Effector memory CD8-positive, alpha-beta T cell (primary cell): ENCODE measurements around the gene PKHD1.
"Not testable (repeated sequence)": the region's sequence is repeated elsewhere in the genome, so short reads cannot be mapped to it uniquely, and the experiment has no call there.

ENCODE experiments used
- ATAC-seq: fragments of 150-1000 bp; cut with Tn5 transposase; replicated peaks from 2 replicates; pipeline ENCODE4 v1.10.0; 2021; ENCODE audit warnings: mild to moderate bottlenecking, moderate library complexity
- DNase-seq, 3 experiments: peaks; one replicate each; pipeline ENCODE4 v3.0.0; 2021
- H3K27ac Mint-ChIP-seq, 2 donors: one replicate each; pipeline ENCODE4 v1.8.0; 2022; ENCODE audit warnings: mild to moderate bottlenecking in 2 of 2, mixed read lengths in 2 of 2, moderate library complexity in 2 of 2
- H3K27me3 Mint-ChIP-seq, 2 donors: one replicate each; pipeline ENCODE4 v1.8.0; 2022; ENCODE audit warnings: mixed read lengths in 2 of 2
- H3K36me3 Mint-ChIP-seq: one replicate; pipeline ENCODE4 v1.8.0; 2022; ENCODE audit warnings: mild to moderate bottlenecking, moderate library complexity, mixed read lengths; ENCODE audit not compliant: insufficient read depth
- H3K4me1 Mint-ChIP-seq, 2 donors: one replicate each; pipeline ENCODE4 v1.8.0; 2022; ENCODE audit warnings: low read depth in 2 of 2, mixed read lengths in 2 of 2
- H3K4me3 Mint-ChIP-seq, 2 donors: one replicate each; pipeline ENCODE4 v1.8.0; 2022; ENCODE audit warnings: mild to moderate bottlenecking in 2 of 2, mixed read lengths in 2 of 2, moderate library complexity in 2 of 2
- H3K9me3 Mint-ChIP-seq, 2 donors: one replicate each; pipeline ENCODE4 v1.8.0; 2022; ENCODE audit warnings: mixed read lengths in 2 of 2

Gene PKHD1

DNA sequence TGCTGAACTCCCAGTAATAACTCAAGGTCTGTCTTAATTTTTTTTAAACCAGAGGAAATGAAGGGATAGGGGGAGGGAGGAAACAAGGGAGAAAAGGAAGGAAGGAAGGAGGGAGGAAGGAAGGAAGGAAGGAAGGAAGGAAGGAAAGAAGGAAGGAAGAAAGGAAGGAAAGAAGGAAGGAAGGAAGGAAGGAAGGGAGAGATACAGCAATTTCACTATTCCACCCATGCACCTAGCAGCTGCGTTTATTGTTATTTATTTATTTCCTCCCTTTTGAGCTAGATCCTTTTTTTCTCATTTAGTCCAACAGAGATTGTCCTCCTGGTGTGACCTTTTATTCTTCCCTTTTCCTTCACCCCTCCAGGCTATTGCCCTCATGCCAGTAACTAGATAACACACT, 97.6 kb downstream of the PKHD1 start:
- Mint-ChIP-seq H3K4me3 (no peak overlapping the region), H3K27me3 (peaks cover 0 to 10% of the 10 kb centered on the region in 2 donors), H3K27ac (no peak overlapping the region), H3K9me3 (peaks cover 0 to 5% of the 10 kb centered on the region in 2 donors), H3K4me1 (no peaks in the 10 kb centered on the region), H3K36me3 (no peaks in the 10 kb centered on the region)
- DNase-seq (no peak), ATAC-seq (no peak)

DNA sequence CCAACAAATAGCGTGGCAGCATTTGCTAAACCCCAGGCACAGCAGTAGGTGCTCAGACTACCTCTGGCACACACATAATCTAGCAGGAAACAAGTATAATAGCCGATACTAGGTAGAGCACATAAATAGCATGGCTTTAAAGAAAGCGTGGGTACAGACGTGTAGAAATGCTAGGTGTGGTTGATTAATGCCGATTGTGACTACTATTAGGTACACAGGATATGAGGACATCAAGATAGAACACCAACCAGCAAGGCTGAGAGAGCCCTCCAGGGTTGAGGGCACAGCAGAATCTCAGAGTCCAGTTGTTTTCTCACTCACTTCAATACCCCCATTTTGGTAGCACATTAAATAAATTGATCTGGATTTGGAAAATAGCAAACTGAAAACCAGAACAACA, 100.5 kb downstream of the PKHD1 start:
- H3K27ac Mint-ChIP-seq, result no peak overlapping the region

GRCh38 chr6:51983564-51983963, 103.8 kb downstream of the PKHD1 start:
- DNase-seq (no peak), ATAC-seq (no peak)
- H3K27me3 Mint-ChIP-seq, result peaks cover 5% of the 10 kb centered on the region in 2 donors
- no peaks in the 10 kb centered on the region for H3K9me3 Mint-ChIP-seq
- no peaks in the 10 kb centered on the region for H3K4me1 Mint-ChIP-seq
- H3K27ac Mint-ChIP-seq, result no peak overlapping the region
- H3K4me3 Mint-ChIP-seq, result no peak overlapping the region
- no peaks in the 10 kb centered on the region for H3K36me3 Mint-ChIP-seq

More for the DNA sequence above, 100.5 kb downstream of the PKHD1 start:
- H3K4me1 Mint-ChIP-seq, result no peaks in the 10 kb centered on the region
- H3K4me3 Mint-ChIP-seq, result no peak overlapping the region
- peaks cover 0 to 5% of the 10 kb centered on the region in 2 donors for H3K9me3 Mint-ChIP-seq
- no peak for ATAC-seq
- peaks cover 5% of the 10 kb centered on the region in 2 donors for H3K27me3 Mint-ChIP-seq
- H3K36me3 Mint-ChIP-seq, result no peaks in the 10 kb centered on the region
- DNase-seq, result no peak

- DNase-seq, H3K9me3 Mint-ChIP-seq, H3K27ac Mint-ChIP-seq, ATAC-seq, H3K4me1 Mint-ChIP-seq, H3K27me3 Mint-ChIP-seq, H3K4me3 Mint-ChIP-seq, H3K36me3 Mint-ChIP-seq: not testable (repeated sequence)
These were observed 104.7 kb downstream of the PKHD1 start for GRCh38 chr6:51982695-51983094.

DNA sequence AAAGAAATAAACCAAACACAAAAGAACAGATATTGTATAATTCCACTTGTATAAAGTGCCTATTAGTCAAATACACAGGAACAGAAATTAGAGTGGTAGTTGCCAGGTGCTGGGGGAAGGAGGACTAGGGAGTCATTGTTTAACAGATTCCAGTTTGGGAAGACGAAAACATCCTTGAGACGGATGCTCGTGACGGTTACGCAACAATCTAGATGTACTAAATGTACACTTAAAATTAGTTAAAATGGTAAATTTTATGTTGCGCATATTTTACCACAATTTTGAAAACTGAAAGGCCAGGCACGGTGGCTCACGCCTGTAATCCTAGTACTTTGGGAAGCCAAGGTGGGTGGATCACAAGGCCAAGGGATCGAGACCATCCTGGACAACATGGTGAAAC, 111.0 kb downstream of the PKHD1 start:
- H3K9me3 Mint-ChIP-seq, result no peaks in the 10 kb centered on the region
- H3K27me3 Mint-ChIP-seq, result peaks cover 0 to 7% of the 10 kb centered on the region in 2 donors
- no peak overlapping the region for H3K4me3 Mint-ChIP-seq
- ATAC-seq, result no peak
- no peak overlapping the region for H3K27ac Mint-ChIP-seq
- H3K4me1 Mint-ChIP-seq, result no peaks in the 10 kb centered on the region
- DNase-seq, result no peak
- H3K36me3 Mint-ChIP-seq, result no peaks in the 10 kb centered on the region

DNA sequence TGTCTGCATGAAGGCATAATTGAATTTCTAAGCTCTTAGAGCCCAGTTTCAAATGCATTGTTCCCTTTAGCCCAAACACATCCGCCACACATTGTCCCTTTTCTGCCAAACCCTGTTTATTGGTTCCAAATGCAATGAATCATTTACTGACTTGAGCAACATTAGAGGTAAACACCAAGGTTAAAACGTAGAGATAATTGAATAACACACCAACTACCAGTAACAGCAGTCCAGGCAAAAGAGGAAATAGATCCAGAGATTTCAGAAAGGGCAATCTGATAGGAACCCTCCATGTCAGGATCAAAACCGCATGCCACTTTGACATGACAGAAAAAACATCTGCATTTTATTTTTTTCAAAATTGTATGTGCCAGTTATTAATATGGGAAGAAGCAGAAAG, 114.8 kb downstream of the PKHD1 start:
- no peak for DNase-seq
- Mint-ChIP-seq H3K27ac (no peak overlapping the region), H3K4me1 (no peaks in the 10 kb centered on the region), H3K4me3 (no peak overlapping the region), H3K9me3 (no peaks in the 10 kb centered on the region), H3K36me3 (no peaks in the 10 kb centered on the region), H3K27me3 (peaks cover 0 to 15% of the 10 kb centered on the region in 2 donors)
- ATAC-seq, result no peak

DNA sequence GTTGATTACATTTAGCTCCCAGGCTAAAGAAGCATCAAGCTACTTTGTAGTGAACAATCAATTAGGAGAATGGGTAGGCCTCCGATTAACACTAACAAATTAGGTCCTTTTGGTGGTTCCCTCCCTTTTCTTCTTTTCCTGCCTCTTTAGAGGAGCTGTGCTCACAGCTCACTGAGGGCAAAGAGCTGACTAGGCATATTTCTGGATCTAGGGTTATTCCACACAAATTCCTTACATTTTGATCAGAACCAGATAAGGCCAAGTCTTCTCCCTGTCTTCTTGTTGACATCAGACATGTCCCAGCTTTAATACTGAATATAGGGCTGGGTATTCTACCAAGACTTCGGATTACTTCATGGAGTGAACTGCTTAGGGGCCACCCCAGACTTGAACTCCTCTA, 119.1 kb downstream of the PKHD1 start:
- Mint-ChIP-seq H3K4me1 (no peaks in the 10 kb centered on the region), H3K27ac (no peak overlapping the region), H3K9me3 (no peaks in the 10 kb centered on the region), H3K4me3 (no peak overlapping the region), H3K27me3 (peaks cover 0 to 16% of the 10 kb centered on the region in 2 donors), H3K36me3 (no peaks in the 10 kb centered on the region)
- ATAC-seq (no peak), DNase-seq (no peak)

DNA sequence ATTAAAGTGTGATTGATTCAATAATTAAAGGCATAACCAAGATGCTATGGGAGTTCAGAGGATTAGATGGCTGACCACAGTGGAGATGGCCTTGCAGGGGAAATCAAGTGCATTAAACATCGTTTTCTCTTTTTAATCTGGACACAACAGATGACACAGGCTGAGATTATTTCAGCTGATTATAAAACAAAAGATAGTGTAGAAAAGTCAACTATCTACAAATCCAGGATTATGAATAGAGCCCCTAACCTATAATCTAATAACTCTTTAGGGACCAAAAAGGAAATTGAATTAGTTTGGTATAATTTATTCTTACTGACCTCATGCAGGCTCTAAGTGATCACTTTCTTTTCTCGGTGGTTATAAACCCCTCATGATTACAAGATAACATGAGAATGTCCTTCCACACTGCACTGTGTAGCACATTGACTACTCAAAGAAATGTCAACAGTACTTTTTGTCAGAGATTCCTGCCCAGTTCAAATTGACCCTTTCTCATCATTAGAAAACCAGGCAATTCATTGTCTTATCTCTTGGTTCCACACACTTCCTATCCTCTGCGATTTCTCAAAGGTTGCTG, 122.1 kb downstream of the PKHD1 start:
- ATAC-seq, result no peak
- Mint-ChIP-seq H3K4me1 (no peaks in the 10 kb centered on the region), H3K9me3 (no peaks in the 10 kb centered on the region), H3K4me3 (no peak overlapping the region), H3K27me3 (peaks cover 0 to 6% of the 10 kb centered on the region in 2 donors), H3K27ac (no peak overlapping the region), H3K36me3 (no peaks in the 10 kb centered on the region)
- no peak for DNase-seq

GRCh38 chr6:51963980-51964379, 123.4 kb downstream of the PKHD1 start:
- Mint-ChIP-seq H3K9me3 (no peaks in the 10 kb centered on the region), H3K27me3 (peaks cover 0 to 6% of the 10 kb centered on the region in 2 donors), H3K27ac (no peak overlapping the region), H3K4me3 (no peak overlapping the region), H3K4me1 (no peaks in the 10 kb centered on the region), H3K36me3 (no peaks in the 10 kb centered on the region)
- ATAC-seq (no peak), DNase-seq (no peak)

DNA sequence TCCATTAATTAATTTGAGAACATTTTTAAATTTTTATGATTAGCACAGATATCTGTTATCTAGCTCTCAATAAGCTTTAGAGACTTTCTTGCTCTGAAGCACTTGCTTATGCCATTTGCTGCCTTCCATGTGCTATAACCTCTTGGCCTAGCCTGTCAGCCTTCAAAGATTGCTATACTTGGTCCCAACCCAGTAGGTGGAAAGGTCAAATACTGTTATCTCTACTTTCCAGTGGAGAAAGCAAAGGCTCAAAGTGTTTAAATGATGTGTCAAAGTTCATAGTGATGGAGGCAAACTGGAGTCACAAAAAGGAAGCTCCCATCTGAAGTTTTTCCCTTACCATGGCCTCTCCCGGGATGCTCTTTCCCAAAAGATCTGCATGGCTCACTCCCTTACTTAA, 125.1 kb downstream of the PKHD1 start:
- H3K4me3 Mint-ChIP-seq, result no peak overlapping the region
- ATAC-seq (no peak), DNase-seq (no peak)
- no peak overlapping the region for H3K27ac Mint-ChIP-seq
- peaks cover 0 to 6% of the 10 kb centered on the region in 2 donors for H3K27me3 Mint-ChIP-seq
- H3K9me3 Mint-ChIP-seq, result no peaks in the 10 kb centered on the region
- H3K4me1 Mint-ChIP-seq, result no peaks in the 10 kb centered on the region
- H3K36me3 Mint-ChIP-seq, result no peaks in the 10 kb centered on the region

- no peaks in the 10 kb centered on the region for H3K9me3 Mint-ChIP-seq
- ATAC-seq, result no peak
- H3K4me1 Mint-ChIP-seq, result no peaks in the 10 kb centered on the region
- no peaks in the 10 kb centered on the region for H3K36me3 Mint-ChIP-seq
- H3K4me3 Mint-ChIP-seq, result no peak overlapping the region
- no peaks in the 10 kb centered on the region for H3K27me3 Mint-ChIP-seq
- no peak overlapping the region for H3K27ac Mint-ChIP-seq
- no peak for DNase-seq
These were observed 127.0 kb downstream of the PKHD1 start for GRCh38 chr6:51960419-51960818.

- no peaks in the 10 kb centered on the region for H3K9me3 Mint-ChIP-seq
- no peak overlapping the region for H3K4me3 Mint-ChIP-seq
- H3K27ac Mint-ChIP-seq, result no peak overlapping the region
- no peaks in the 10 kb centered on the region for H3K4me1 Mint-ChIP-seq
- H3K27me3 Mint-ChIP-seq, result no peaks in the 10 kb centered on the region
- DNase-seq (no peak), ATAC-seq (no peak)
- H3K36me3 Mint-ChIP-seq, result no peaks in the 10 kb centered on the region
These were observed 127.5 kb downstream of the PKHD1 start for GRCh38 chr6:51959744-51960383.

GRCh38 chr6:51954681-51955080, 132.7 kb downstream of the PKHD1 start:
- DNase-seq, result no peak
- Mint-ChIP-seq H3K4me1 (no peaks in the 10 kb centered on the region), H3K27ac (no peak overlapping the region), H3K9me3 (no peaks in the 10 kb centered on the region), H3K36me3 (no peaks in the 10 kb centered on the region), H3K4me3 (no peak overlapping the region), H3K27me3 (no peaks in the 10 kb centered on the region)
- ATAC-seq, result no peak

DNA sequence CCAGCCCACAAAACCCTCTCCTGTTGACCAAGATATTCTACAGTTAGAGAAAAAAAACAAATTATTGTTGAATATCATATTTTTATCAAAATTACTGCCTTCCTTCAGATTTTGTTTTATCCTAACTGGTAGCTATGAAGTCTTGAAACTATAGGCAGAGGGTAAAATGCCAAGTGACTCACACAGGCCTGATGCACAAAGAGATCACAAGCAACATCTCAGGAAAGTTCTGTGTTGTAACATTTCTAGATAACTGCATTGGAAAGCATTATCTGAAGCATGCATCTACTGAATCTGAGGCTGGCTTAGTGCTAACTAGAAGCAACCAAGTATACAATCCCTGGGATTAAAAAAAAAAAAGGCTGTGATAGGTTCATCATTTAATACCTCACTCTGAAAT, 134.2 kb downstream of the PKHD1 start:
- H3K9me3 Mint-ChIP-seq, result no peaks in the 10 kb centered on the region
- H3K27me3 Mint-ChIP-seq, result no peaks in the 10 kb centered on the region
- DNase-seq (no peak), ATAC-seq (no peak)
- H3K36me3 Mint-ChIP-seq, result no peaks in the 10 kb centered on the region
- no peak overlapping the region for H3K27ac Mint-ChIP-seq
- H3K4me3 Mint-ChIP-seq, result no peak overlapping the region
- no peaks in the 10 kb centered on the region for H3K4me1 Mint-ChIP-seq
